ENCODE measurements around the gene LIPG. TPM values are rescaled to one million over a fixed set of nuclear protein-coding genes. Genes with fewer than 3 reads are reported as not detected.

LIPG gene
- polyA plus RNA-seq, 2 of the 4 experiments (the other 2 are of a cell fraction) = 0.36 to 0.65 TPM

DNA sequence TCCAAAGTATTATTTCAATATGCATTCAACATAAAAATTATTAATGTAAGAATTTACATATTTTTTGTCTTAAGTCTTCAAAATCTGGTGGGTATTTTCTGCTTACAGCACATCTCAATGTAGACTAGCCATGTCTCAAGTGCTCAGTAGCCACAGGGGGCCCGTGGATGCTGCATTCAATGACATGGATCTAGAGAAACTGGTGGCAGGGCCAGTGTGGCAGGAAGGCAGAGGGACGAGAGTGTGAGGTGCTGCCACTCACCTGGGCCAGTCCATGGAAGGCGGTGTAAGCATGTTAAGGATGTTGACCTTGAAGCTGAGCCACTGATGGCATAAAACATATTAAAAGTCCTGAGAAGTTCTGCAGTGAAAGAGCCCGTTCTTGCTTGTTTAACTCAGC, 6.2 kb upstream of the LIPG start:
- DNase-seq (ENCODE audit: low read depth in 1 of 2, low spot score in 1 of 2) = no peak
- no peak for FAIRE-seq
- H3K4me3 ChIP-seq = no peak overlapping the region
- no peak for TF ChIP-seq ZSCAN20 (CRISPR knock-in tag; IDR thresholded peaks at IDR 0.05)
- TF ChIP-seq CEBPB (IDR thresholded peaks at IDR 0.05) = no peak
- TF ChIP-seq JUN (IDR thresholded peaks at IDR 0.05) = no peak
- TF ChIP-seq POLR2A (IDR thresholded peaks at IDR 0.05; ENCODE audit: low read length) = no peak
- TF ChIP-seq, protein P1, sequence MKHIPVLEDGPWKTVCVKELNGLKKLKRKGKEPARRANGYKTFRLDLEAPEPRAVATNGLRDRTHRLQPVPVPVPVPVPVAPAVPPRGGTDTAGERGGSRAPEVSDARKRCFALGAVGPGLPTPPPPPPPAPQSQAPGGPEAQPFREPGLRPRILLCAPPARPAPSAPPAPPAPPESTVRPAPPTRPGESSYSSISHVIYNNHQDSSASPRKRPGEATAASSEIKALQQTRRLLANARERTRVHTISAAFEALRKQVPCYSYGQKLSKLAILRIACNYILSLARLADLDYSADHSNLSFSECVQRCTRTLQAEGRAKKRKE (CRISPR knock-in tag; IDR thresholded peaks at IDR 0.05; ENCODE audit: low read depth) = no peak
- no peak for TF ChIP-seq HOXB13 (CRISPR knock-in tag; IDR thresholded peaks at IDR 0.05; ENCODE audit: low read depth)
- no peak for TF ChIP-seq CHD4 (IDR thresholded peaks at IDR 0.05; ENCODE audit: borderline replicate concordance)
- TF ChIP-seq HDAC2 (IDR thresholded peaks at IDR 0.05) = no peak
- TF ChIP-seq, protein P2, sequence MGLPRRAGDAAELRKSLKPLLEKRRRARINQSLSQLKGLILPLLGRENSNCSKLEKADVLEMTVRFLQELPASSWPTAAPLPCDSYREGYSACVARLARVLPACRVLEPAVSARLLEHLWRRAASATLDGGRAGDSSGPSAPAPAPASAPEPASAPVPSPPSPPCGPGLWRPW (IDR thresholded peaks at IDR 0.05) = no peak
- TF ChIP-seq, protein P3, sequence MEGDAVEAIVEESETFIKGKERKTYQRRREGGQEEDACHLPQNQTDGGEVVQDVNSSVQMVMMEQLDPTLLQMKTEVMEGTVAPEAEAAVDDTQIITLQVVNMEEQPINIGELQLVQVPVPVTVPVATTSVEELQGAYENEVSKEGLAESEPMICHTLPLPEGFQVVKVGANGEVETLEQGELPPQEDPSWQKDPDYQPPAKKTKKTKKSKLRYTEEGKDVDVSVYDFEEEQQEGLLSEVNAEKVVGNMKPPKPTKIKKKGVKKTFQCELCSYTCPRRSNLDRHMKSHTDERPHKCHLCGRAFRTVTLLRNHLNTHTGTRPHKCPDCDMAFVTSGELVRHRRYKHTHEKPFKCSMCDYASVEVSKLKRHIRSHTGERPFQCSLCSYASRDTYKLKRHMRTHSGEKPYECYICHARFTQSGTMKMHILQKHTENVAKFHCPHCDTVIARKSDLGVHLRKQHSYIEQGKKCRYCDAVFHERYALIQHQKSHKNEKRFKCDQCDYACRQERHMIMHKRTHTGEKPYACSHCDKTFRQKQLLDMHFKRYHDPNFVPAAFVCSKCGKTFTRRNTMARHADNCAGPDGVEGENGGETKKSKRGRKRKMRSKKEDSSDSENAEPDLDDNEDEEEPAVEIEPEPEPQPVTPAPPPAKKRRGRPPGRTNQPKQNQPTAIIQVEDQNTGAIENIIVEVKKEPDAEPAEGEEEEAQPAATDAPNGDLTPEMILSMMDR (IDR thresholded peaks at IDR 0.05) = no peak
- TF ChIP-seq, protein P4, sequence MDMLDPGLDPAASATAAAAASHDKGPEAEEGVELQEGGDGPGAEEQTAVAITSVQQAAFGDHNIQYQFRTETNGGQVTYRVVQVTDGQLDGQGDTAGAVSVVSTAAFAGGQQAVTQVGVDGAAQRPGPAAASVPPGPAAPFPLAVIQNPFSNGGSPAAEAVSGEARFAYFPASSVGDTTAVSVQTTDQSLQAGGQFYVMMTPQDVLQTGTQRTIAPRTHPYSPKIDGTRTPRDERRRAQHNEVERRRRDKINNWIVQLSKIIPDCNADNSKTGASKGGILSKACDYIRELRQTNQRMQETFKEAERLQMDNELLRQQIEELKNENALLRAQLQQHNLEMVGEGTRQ (IDR thresholded peaks at IDR 0.05) = no peak
- no peak for TF ChIP-seq HOXB5 (CRISPR knock-in tag; IDR thresholded peaks at IDR 0.05)
- no peak for TF ChIP-seq CBX2 (IDR thresholded peaks at IDR 0.05; ENCODE audit: borderline replicate concordance, low read depth)
- TF ChIP-seq, protein P5, sequence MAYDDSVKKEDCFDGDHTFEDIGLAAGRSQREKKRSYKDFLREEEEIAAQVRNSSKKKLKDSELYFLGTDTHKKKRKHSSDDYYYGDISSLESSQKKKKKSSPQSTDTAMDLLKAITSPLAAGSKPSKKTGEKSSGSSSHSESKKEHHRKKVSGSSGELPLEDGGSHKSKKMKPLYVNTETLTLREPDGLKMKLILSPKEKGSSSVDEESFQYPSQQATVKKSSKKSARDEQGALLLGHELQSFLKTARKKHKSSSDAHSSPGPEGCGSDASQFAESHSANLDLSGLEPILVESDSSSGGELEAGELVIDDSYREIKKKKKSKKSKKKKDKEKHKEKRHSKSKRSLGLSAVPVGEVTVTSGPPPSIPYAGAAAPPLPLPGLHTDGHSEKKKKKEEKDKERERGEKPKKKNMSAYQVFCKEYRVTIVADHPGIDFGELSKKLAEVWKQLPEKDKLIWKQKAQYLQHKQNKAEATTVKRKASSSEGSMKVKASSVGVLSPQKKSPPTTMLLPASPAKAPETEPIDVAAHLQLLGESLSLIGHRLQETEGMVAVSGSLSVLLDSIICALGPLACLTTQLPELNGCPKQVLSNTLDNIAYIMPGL (CRISPR knock-in tag; IDR thresholded peaks at IDR 0.05; ENCODE audit: borderline replicate concordance) = no peak
- no peak for TF ChIP-seq MAFK (IDR thresholded peaks at IDR 0.05; ENCODE audit: partially characterized antibody)
- no peak for TF ChIP-seq EHF (CRISPR knock-in tag; IDR thresholded peaks at IDR 0.05)
- TF ChIP-seq, protein P6, sequence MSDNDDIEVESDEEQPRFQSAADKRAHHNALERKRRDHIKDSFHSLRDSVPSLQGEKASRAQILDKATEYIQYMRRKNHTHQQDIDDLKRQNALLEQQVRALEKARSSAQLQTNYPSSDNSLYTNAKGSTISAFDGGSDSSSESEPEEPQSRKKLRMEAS (IDR thresholded peaks at IDR 0.05) = no peak
- CTCF ChIA-PET = interaction anchor here (1.1 to 3.3 kb wide), 4 partner anchors 45 to 306 kb away, joined by 4 to 12 read pairs (median 8); no protein-coding TSS in a partner anchor
- H3K4me2 ChIP-seq = no peak overlapping the region
- no peaks in the 10 kb centered on the region for H3K4me1 ChIP-seq
- ATAC-seq = no peak
- POLR2A ChIA-PET = no interaction called here
- no peaks in the 10 kb centered on the region for H3K9me3 ChIP-seq
- H3K27ac ChIP-seq = no peak overlapping the region
- 58% methylated on average over 4 of the region's 4 CpGs for WGBS (ENCODE audit: missing lambda C conversion rate)

DNA sequence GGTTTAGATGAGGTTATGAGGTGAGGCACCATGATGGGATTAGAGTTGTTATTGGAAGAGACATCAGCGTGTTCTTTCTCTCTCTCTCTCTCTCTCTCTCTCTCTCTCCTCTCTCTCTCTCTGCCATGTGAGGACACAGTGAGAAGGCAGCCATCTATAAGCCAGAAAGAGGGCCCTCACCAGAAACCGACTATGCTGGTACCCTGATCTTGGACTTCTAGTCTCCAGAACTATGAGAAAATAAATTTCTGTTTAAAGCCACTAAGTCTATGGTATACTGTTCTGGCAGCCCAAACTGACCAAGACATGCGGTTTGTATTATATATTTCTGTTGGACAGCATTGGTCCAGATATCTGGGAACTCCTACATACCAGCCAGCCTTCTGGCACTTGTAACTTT, 3.5 kb upstream of the LIPG start:
- WGBS (ENCODE audit: missing lambda C conversion rate) = 51% methylated on average over 3 of the region's 3 CpGs
- Histone ChIP-seq H3K27ac (no peak overlapping the region), H3K4me1 (peaks cover 7% of the 10 kb centered on the region; the same call in 2 of the 3 replicates), H3K4me3 (no peak overlapping the region), H3K9me3 (no peaks in the 10 kb centered on the region), H3K4me2 (no peak overlapping the region)
- FAIRE-seq (no peak), ATAC-seq (no peak), DNase-seq (ENCODE audit: low read depth in 1 of 2, low spot score in 1 of 2) (no peak)
- CTCF ChIA-PET = interaction anchor here (0.7 to 5.0 kb wide), 11 partner anchors 10 to 303 kb away, joined by 3 to 47 read pairs (median 6); no protein-coding TSS in a partner anchor
- TF ChIP-seq TFCP2L1 (CRISPR knock-in tag; IDR thresholded peaks at IDR 0.05) = no peak
- no peak for TF ChIP-seq HOXB5 (CRISPR knock-in tag; IDR thresholded peaks at IDR 0.05)
- no peak for TF ChIP-seq POLR2AphosphoS2 (conservative IDR thresholded peaks at IDR 0.05; ENCODE audit: low read length)
- no peak for TF ChIP-seq NR3C1 (IDR thresholded peaks at IDR 0.05)
- no peak for TF ChIP-seq PHF8 (IDR thresholded peaks at IDR 0.05; ENCODE audit: borderline replicate concordance, low read depth)
- TF ChIP-seq GATA3 (IDR thresholded peaks at IDR 0.05; ENCODE audit: borderline replicate concordance) = no peak
- TF ChIP-seq, protein P5 (CRISPR knock-in tag; IDR thresholded peaks at IDR 0.05; ENCODE audit: borderline replicate concordance) = no peak
- TF ChIP-seq, protein P2 (IDR thresholded peaks at IDR 0.05) = no peak
- no peak for TF ChIP-seq CBX8 (IDR thresholded peaks at IDR 0.05)
- TF ChIP-seq SMC3 (IDR thresholded peaks at IDR 0.05) = no peak
- POLR2A ChIA-PET = no interaction called here

Measured in A549 (cell line).